ENCODE data around the gene PRM2.

GRCh38 chr16:11319529-11320146 is 43.4 kb upstream of the PRM2 start:
- TF ChIP-seq CTCF (IDR thresholded peaks at IDR 0.05) (no peak), POLR2AphosphoS5 (IDR thresholded peaks at IDR 0.05) (no peak)

All from breast epithelium (tissue), 3 donors.